GM12864 (cell line): ENCODE measurements around the gene SECTM1.
"Not testable (repeated sequence)": the region's sequence is repeated elsewhere in the genome, so short reads cannot be mapped to it uniquely, and the experiment has no call there.

Source experiments
- DNase-seq: peaks from one replicate; pipeline ENCODE4 v3.0.0-alpha.2; 2011; ENCODE audit warnings: low read depth
- H3K4me3 ChIP-seq: 2 replicates; pipeline ENCODE4 v1.5.1; 2011; ENCODE audit warnings: mild to moderate bottlenecking, low read depth, low read length, control low read depth
- TF ChIP-seq, protein P1 (sequence below): IDR thresholded peaks from 2 replicates; pipeline ENCODE4 v1.5.1; 2011; ENCODE audit warnings: low read depth, mild to moderate bottlenecking, moderate library complexity, low read length, control low read depth, inconsistent platforms; ENCODE audit errors: missing control alignments

SECTM1 gene

DNA sequence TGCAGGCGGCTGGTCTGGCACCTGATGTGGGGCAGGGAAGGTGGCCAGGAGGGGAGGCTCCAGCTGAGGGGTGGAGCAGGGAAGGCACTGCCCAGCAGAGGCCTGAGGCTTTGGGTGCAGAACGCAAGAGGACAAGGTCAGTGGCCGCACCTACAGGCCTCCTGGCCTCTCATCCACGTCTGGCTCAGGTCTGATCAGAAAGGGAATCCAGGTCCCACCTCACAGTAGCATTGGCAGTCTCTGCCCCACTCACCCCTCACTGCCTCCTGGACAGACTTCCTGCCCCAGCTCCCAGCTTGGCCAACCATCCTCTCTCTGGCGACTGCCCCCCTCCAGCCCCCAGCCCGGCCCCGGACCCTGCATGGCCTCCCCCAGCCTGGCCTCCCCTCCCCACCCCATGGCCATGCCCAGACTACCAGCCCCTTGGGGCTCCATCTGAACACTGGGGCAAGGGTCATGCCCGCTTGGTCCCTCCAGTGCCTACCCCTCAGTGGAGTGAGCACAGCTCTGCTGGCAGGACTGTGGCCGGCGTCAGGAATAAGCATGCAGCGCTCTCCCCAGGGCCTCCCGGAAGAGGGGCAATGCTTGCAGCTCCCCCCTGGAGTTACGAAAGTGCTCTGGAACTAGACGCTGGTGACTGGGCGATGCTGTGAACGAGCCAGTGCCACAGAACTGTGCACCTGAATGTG, 42.6 kb upstream of the SECTM1 start:
- no peak for DNase-seq
- TF ChIP-seq, protein P1, sequence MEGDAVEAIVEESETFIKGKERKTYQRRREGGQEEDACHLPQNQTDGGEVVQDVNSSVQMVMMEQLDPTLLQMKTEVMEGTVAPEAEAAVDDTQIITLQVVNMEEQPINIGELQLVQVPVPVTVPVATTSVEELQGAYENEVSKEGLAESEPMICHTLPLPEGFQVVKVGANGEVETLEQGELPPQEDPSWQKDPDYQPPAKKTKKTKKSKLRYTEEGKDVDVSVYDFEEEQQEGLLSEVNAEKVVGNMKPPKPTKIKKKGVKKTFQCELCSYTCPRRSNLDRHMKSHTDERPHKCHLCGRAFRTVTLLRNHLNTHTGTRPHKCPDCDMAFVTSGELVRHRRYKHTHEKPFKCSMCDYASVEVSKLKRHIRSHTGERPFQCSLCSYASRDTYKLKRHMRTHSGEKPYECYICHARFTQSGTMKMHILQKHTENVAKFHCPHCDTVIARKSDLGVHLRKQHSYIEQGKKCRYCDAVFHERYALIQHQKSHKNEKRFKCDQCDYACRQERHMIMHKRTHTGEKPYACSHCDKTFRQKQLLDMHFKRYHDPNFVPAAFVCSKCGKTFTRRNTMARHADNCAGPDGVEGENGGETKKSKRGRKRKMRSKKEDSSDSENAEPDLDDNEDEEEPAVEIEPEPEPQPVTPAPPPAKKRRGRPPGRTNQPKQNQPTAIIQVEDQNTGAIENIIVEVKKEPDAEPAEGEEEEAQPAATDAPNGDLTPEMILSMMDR, result no peak
- no peak overlapping the region for H3K4me3 ChIP-seq

GRCh38 chr17:82375359-82376041, 41.9 kb upstream of the SECTM1 start:
- H3K4me3 ChIP-seq, result no peak overlapping the region
- TF ChIP-seq, protein P1, result no peak
- no peak for DNase-seq

DNA sequence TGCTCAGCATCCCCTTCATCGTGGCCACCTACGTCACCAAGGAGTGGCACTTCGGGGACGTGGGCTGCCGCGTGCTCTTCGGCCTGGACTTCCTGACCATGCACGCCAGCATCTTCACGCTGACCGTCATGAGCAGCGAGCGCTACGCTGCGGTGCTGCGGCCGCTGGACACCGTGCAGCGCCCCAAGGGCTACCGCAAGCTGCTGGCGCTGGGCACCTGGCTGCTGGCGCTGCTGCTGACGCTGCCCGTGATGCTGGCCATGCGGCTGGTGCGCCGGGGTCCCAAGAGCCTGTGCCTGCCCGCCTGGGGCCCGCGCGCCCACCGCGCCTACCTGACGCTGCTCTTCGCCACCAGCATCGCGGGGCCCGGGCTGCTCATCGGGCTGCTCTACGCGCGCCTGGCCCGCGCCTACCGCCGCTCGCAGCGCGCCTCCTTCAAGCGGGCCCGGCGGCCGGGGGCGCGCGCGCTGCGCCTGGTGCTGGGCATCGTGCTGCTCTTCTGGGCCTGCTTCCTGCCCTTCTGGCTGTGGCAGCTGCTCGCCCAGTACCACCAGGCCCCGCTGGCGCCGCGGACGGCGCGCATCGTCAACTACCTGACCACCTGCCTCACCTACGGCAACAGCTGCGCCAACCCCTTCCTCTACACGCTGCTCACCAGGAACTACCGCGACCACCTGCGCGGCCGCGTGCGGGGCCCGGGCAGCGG, 41.2 kb upstream of the SECTM1 start:
- no peak overlapping the region for H3K4me3 ChIP-seq
- DNase-seq, result no peak
- TF ChIP-seq, protein P1, result no peak

DNA sequence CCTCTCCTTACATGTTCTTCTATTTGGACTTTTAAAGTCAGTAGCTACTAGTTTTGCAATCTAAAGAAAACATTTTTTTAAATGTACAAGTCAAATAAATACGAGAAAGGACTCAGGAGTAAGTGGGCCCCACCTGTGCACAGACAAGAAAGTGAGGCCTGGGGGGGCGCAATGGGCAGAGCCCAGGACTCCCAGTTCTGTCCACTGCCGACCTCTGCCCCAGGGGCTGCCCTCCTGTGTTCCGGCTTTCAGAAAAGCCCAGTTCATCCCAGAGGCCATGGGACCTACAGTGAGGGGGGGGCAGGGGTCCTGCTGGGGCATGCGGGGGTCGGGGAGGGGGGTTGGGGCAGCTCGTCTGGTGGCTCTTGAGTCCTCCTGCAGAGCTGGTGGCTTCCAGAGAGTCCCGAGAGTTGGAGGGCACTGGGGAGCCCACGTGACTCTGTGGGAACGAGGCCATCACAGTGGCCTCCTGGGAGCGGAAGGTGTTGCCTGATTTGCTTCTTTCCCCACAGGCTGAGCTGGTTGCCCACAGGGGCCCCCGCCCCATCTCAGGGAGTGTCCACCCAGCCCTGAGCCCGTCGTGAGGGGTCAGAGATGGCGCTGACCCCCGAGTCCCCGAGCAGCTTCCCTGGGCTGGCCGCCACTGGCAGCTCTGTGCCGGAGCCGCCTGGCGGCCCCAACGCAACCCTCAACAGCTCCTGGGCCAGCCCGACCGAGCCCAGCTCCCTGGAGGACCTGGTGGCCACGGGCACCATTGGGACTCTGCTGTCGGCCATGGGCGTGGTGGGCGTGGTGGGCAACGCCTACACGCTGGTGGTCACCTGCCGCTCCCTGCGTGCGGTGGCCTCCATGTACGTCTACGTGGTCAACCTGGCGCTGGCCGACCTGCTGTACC, 40.4 kb upstream of the SECTM1 start:
- H3K4me3 ChIP-seq, result no peak overlapping the region
- no peak for DNase-seq
- TF ChIP-seq, protein P1, result no peak

- not testable (repeated sequence) for DNase-seq, H3K4me3 ChIP-seq
These were observed 39.5 kb upstream of the SECTM1 start for GRCh38 chr17:82373072-82373452.

DNA sequence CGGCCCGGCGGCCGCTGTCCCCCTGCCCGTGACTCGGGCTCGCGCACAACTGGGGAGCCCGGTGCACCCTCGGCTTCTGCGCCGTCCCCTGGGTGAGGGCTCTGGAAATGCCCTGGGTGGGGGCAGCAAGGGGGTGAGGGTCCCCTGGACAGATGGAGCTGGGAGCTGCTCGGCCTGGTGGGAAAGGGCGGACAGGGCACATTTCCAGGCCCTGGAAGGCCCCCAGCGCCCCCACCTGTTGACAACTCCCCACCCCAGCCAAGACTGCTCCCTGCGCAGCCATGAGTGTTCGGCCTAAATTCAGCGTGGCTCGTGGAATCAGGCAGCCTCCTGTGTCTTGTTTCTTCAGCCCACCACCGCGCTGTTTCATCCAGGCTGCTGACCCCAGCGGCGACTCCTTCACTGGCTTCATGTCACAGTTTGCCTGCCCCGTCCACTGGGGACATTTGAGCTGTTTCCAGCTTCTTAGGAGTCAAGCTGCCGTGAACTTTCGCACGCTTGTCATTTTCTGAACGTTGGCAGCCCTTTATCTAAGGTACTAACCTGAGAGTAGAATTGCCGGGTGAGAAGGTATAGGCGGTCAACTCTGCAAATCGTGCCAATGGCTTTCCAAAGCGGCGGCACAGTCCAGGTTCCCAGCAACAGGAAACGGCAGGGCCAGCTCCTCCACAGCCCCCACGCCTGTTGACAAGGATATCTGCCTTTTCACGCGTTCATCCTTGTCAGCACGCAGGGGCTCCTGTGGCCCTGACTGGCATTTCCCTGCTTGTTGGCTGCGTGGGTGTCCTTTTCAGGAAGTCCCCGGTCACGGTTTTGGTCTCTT, 38.9 kb upstream of the SECTM1 start:
- DNase-seq, result no peak
- H3K4me3 ChIP-seq, result no peak overlapping the region
- TF ChIP-seq, protein P1, result no peak
